Skeletal muscle tissue (tissue), 4 donors: ENCODE measurements around the gene MYH16. TPM values are rescaled to one million over a fixed set of nuclear protein-coding genes. Genes with fewer than 3 reads are reported as not detected.

Experiments used
- H3K27ac ChIP-seq: one replicate; pipeline ENCODE4 v1.7.0; 2013; ENCODE audit warnings: mild to moderate bottlenecking, low read depth, low read length, inconsistent platforms
- H3K27me3 ChIP-seq, 3 donors: one replicate each; pipeline ENCODE4 v1.7.0; 2013; ENCODE audit warnings: low read length in 3 of 3; ENCODE audit not compliant: control insufficient read depth in 3 of 3, insufficient read depth in 3 of 3
- H3K36me3 ChIP-seq, 3 donors: one replicate each; pipeline ENCODE4 v1.7.0; 2013; ENCODE audit warnings: low read length in 3 of 3; ENCODE audit not compliant: control insufficient read depth in 3 of 3, insufficient read depth in 3 of 3
- H3K4me1 ChIP-seq, 3 donors: one replicate each; pipeline ENCODE4 v1.7.0; 2013; ENCODE audit warnings: low read length in 3 of 3, mild to moderate bottlenecking in 3 of 3; ENCODE audit not compliant: control insufficient read depth in 3 of 3, insufficient read depth in 3 of 3
- H3K4me3 ChIP-seq, 3 donors: one replicate each; pipeline ENCODE4 v1.7.0; 2013; ENCODE audit warnings: low read length in 3 of 3
- H3K9ac ChIP-seq, 3 donors: one replicate each; pipeline ENCODE4 v1.7.0; 2013; ENCODE audit warnings: low read length in 3 of 3, mild to moderate bottlenecking in 3 of 3, moderate library complexity in 2 of 3, low read depth in 1 of 3
- H3K9me3 ChIP-seq, 3 donors: one replicate each; pipeline ENCODE4 v1.7.0; 2013; ENCODE audit warnings: low read length in 3 of 3; ENCODE audit not compliant: control insufficient read depth in 3 of 3
- total RNA-seq: library from RNA; depleted of rRNA; stranded (reverse); fragments of >200 nt; gene quantifications from one replicate; pipeline ENCODE4 v1.2.3, GENCODE V29; 2014
- donor health status: Osteomylitis.

MYH16 gene
- total RNA-seq, 1 donor from 2014 or later = not detected

- no peaks in the 10 kb centered on the region for H3K4me1 ChIP-seq
- H3K9ac ChIP-seq = no peak overlapping the region
- no peaks in the 10 kb centered on the region for H3K36me3 ChIP-seq
- H3K9me3 ChIP-seq = no peaks in the 10 kb centered on the region
- H3K27me3 ChIP-seq = peaks cover 0 to 11% (median 4%) of the 10 kb centered on the region in 3 donors
- no peak overlapping the region for H3K27ac ChIP-seq
- H3K4me3 ChIP-seq = no peak overlapping the region
These were observed 15.6 kb upstream of the MYH16 start for GRCh38 chr7:99257065-99257464.

- no peaks in the 10 kb centered on the region for H3K4me1 ChIP-seq
- peaks cover 0 to 13% (median 4%) of the 10 kb centered on the region in 3 donors for H3K27me3 ChIP-seq
- H3K4me3 ChIP-seq = no peak overlapping the region
- H3K27ac ChIP-seq = no peak overlapping the region
- no peak overlapping the region for H3K9ac ChIP-seq
- H3K36me3 ChIP-seq = no peaks in the 10 kb centered on the region
- no peaks in the 10 kb centered on the region for H3K9me3 ChIP-seq
These were observed 15.0 kb upstream of the MYH16 start for GRCh38 chr7:99257675-99258074.

- Histone ChIP-seq H3K27ac (no peak overlapping the region), H3K9me3 (no peaks in the 10 kb centered on the region), H3K27me3 (peaks cover 0 to 19% (median 6%) of the 10 kb centered on the region in 3 donors)
These were observed 14.1 kb upstream of the MYH16 start for GRCh38 chr7:99258501-99258900.

GRCh38 chr7:99260395-99260794 lies 12.2 kb upstream of the MYH16 start:
- Histone ChIP-seq H3K27me3 (peaks cover 0 to 29% (median 19%) of the 10 kb centered on the region in 3 donors), H3K9me3 (no peaks in the 10 kb centered on the region), H3K27ac (no peak overlapping the region), H3K4me3 (no peak overlapping the region), H3K9ac (no peak overlapping the region), H3K36me3 (no peaks in the 10 kb centered on the region), H3K4me1 (no peaks in the 10 kb centered on the region)

More at GRCh38 chr7:99258501-99258900, 14.1 kb upstream of the MYH16 start:
- Histone ChIP-seq H3K36me3 (no peaks in the 10 kb centered on the region), H3K9ac (no peak overlapping the region), H3K4me3 (no peak overlapping the region), H3K4me1 (no peaks in the 10 kb centered on the region)

- no peak overlapping the region for H3K4me3 ChIP-seq
- peaks cover 0 to 2% (median 0%) of the 10 kb centered on the region in 3 donors for H3K9me3 ChIP-seq
- H3K9ac ChIP-seq = no peak overlapping the region
- peaks cover 0 to 29% (median 20%) of the 10 kb centered on the region in 3 donors for H3K27me3 ChIP-seq
- H3K27ac ChIP-seq = no peak overlapping the region
- H3K36me3 ChIP-seq = no peaks in the 10 kb centered on the region
- H3K4me1 ChIP-seq = no peaks in the 10 kb centered on the region
These were observed 11.0 kb upstream of the MYH16 start for GRCh38 chr7:99261646-99262045.

GRCh38 chr7:99265848-99266480 lies 6.7 kb upstream of the MYH16 start:
- peaks cover 0 to 4% (median 0%) of the 10 kb centered on the region in 3 donors for H3K4me1 ChIP-seq
- H3K27me3 ChIP-seq = peaks cover 0 to 24% (median 21%) of the 10 kb centered on the region in 3 donors
- no peak overlapping the region for H3K9ac ChIP-seq
- no peak overlapping the region for H3K4me3 ChIP-seq
- H3K9me3 ChIP-seq = peaks cover 0 to 2% (median 0%) of the 10 kb centered on the region in 3 donors
- no peaks in the 10 kb centered on the region for H3K36me3 ChIP-seq
- no peak overlapping the region for H3K27ac ChIP-seq

- Histone ChIP-seq H3K27ac (no peak overlapping the region), H3K4me1 (peaks cover 0 to 4% (median 0%) of the 10 kb centered on the region in 3 donors), H3K9me3 (peaks cover 0 to 2% (median 0%) of the 10 kb centered on the region in 3 donors), H3K9ac (no peak overlapping the region), H3K4me3 (no peak overlapping the region), H3K27me3 (peaks cover 0 to 21% (median 18%) of the 10 kb centered on the region in 3 donors), H3K36me3 (no peaks in the 10 kb centered on the region)
These were observed 5.2 kb upstream of the MYH16 start for GRCh38 chr7:99267481-99267840.

- Histone ChIP-seq H3K27me3 (peaks cover 0 to 20% (median 13%) of the 10 kb centered on the region in 3 donors), H3K9ac (no peak overlapping the region), H3K36me3 (no peaks in the 10 kb centered on the region), H3K4me3 (no peak overlapping the region), H3K27ac (no peak overlapping the region), H3K9me3 (peaks cover 0 to 2% (median 0%) of the 10 kb centered on the region in 3 donors), H3K4me1 (peaks cover 0 to 4% (median 0%) of the 10 kb centered on the region in 3 donors)
These were observed 4.6 kb upstream of the MYH16 start for GRCh38 chr7:99267841-99268576.

GRCh38 chr7:99268577-99268908 lies 4.1 kb upstream of the MYH16 start:
- H3K4me3 ChIP-seq = no peak overlapping the region
- H3K4me1 ChIP-seq = peaks cover 0 to 4% (median 0%) of the 10 kb centered on the region in 3 donors
- H3K9ac ChIP-seq = no peak overlapping the region
- H3K9me3 ChIP-seq = peaks cover 0 to 2% (median 0%) of the 10 kb centered on the region in 3 donors
- peaks cover 0 to 23% (median 10%) of the 10 kb centered on the region in 3 donors for H3K27me3 ChIP-seq
- H3K36me3 ChIP-seq = no peaks in the 10 kb centered on the region
- H3K27ac ChIP-seq = no peak overlapping the region

- no peak overlapping the region for H3K4me3 ChIP-seq
- H3K9me3 ChIP-seq = no peaks in the 10 kb centered on the region
- H3K4me1 ChIP-seq = peaks cover 0 to 4% (median 0%) of the 10 kb centered on the region in 3 donors
- no peak overlapping the region for H3K27ac ChIP-seq
- H3K27me3 ChIP-seq = peaks cover 0 to 10% (median 0%) of the 10 kb centered on the region in 3 donors
- H3K36me3 ChIP-seq = no peaks in the 10 kb centered on the region
- no peak overlapping the region for H3K9ac ChIP-seq
These were observed 1.9 kb upstream of the MYH16 start for GRCh38 chr7:99270702-99271101.
